HG03280 (cell line): ENCODE results near the gene SUSD5.
"Not testable (repeated sequence)": the region's sequence is repeated elsewhere in the genome, so short reads cannot be mapped to it uniquely, and the experiment has no call there.

ENCODE experiments used
- ATAC-seq: cut with Tn5 transposase; IDR thresholded peaks from one replicate; pipeline ENCODE4 v1.9.1; 2021; ENCODE audit warnings: mild to moderate bottlenecking, moderate library complexity; ENCODE audit not compliant: unreplicated experiment

The SUSD5 gene

DNA sequence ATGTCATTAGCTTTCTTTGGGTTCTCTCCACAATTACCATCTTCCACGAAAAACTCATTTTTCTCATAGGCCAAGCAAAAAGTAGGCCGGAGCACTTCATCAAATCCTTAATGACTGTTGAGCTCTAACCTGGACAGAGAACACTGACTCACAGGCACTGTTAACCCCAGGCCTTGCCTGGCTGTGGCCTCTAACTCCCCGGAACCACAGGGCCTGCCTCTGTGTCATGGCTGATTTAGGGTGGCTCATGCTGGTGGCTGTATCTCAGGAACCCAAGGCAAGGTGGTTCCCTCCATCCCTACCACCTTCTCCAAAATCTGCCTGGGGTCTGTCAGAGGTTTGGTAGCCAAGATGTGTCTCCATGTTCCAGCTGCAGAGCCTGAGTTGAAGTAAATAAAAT is 101.1 kb downstream of the SUSD5 start:
- no peak for ATAC-seq

DNA sequence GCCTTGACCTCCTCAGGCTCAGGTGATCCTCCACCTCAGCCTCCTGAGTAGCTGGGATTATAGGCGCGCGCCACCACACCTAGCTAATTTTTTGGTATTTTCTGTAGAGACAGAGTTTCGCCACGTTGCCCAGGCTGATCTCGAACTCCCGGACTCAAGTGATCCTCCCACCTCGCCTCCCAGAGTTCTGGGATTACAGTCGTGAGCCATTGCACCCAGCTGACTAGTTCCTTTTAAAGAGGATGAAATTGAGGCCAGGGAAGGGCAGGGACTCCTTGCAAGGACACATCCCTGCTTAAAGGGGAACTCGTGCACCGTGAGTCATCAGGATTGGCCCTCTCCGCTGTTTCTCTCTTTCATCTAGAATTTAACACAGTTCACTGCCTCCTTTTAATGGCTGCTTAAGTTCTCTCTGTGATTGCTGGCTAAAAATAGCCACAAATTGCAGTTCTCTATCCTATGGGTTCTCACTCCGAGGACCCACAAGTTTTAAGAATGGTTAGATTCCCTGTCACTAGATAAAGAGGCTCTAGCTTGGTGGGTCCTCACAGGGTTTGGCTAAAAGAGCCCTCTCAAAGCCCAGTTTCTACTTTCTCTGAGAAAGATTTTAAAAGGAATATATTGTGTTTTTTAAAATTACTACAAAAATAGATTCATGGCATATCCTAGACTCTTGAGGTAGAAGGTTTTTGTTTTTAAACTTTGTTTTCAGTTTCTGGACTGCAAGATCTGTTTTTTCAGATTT is 103.4 kb downstream of the SUSD5 start:
- ATAC-seq, result no peak

DNA sequence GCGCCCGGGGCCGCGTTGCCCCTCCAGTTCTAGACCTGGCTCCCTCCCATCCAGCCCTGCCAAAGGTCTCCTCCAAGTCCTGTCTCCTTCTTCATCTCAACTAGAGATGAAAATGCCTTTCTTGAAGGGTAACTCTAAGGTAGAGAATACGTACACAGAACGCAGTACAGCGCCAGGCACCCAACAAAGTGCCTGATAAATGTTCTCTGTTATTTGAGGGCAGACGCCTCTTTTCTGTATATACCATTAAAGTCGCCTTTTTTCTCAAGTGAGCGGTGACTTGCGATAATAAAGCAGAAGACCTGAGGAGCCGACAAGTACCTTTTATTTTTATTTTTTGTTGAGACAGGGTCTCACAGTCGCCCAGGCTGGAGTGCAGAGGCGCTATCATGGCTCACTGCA is 104.0 kb downstream of the SUSD5 start:
- ATAC-seq, result no peak

DNA sequence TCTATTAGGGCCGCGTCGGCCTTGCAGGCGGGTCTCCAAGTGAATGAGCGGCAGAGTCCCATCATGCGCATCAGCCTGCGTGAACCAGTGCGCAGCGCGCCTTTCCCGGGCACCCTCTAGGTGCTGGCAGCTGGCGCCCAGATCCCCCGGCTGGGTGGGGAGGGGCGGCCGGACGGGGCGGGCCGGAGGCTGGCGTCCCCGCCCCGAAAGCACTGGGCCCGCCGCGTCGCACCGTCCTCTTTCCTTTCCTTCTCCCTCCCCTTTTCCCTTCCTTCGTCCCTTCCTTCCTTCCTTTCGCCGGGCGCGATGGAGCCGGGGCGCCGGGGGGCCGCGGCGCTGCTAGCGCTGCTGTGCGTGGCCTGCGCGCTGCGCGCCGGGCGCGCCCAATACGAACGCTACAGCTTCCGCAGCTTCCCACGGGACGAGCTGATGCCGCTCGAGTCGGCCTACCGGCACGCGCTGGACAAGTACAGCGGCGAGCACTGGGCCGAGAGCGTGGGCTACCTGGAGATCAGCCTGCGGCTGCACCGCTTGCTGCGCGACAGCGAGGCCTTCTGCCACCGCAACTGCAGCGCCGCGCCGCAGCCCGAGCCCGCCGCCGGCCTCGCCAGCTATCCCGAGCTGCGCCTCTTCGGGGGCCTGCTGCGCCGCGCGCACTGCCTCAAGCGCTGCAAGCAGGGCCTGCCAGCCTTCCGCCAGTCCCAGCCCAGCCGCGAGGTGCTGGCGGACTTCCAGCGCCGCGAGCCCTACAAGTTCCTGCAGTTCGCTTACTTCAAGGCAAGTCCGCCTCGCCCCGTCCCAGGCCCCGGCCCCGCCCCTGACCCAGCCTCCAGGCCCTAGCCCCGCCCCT is 104.6 kb downstream of the SUSD5 start, which contains the start of gene CRTAP:
TSS of gene CRTAP (plus strand) at position 243 of the 850 bp plus-strand sequence. CDS start at position 307, 64 bp downstream.
- peak; percentile 85 for ATAC-seq

DNA sequence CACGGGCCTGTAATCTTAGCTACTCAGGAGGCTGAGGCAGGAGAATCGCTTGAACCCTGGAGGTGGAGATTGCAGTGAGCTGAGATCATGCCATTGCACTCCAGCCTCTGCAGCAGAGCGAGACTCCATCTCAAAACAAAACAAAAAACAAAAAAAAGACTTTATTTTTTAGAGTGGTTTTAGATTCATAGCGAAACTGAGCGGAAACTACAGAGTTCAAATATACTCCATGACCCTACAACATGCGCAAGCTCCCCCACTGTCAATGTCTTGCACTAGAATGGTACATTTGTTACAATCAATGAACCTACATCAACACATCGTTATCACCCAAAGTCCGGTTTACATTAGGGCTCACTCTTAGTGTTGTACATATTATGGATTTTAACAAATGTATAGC is 107.0 kb downstream of the SUSD5 start:
- peak; percentile 29 for ATAC-seq

DNA sequence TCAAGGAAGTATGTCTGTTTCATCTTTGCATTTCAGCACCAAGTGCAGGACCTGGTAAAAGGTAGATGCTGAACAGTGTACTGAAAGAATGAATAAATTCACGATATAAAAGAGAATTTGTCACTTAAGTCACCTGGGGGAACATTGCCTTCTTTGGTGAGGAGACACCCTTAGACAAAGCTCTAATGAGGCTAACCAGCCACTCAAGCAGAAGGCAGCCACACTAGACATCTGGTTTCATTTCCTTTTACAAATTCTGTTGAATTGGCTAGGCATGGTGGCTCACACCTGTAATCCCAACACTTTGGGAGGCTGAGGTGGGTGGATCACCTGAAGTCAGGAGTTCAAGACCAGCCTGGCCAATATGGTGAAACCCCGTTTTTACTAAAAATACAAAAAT is 111.8 kb downstream of the SUSD5 start:
- not testable (repeated sequence) for ATAC-seq

DNA sequence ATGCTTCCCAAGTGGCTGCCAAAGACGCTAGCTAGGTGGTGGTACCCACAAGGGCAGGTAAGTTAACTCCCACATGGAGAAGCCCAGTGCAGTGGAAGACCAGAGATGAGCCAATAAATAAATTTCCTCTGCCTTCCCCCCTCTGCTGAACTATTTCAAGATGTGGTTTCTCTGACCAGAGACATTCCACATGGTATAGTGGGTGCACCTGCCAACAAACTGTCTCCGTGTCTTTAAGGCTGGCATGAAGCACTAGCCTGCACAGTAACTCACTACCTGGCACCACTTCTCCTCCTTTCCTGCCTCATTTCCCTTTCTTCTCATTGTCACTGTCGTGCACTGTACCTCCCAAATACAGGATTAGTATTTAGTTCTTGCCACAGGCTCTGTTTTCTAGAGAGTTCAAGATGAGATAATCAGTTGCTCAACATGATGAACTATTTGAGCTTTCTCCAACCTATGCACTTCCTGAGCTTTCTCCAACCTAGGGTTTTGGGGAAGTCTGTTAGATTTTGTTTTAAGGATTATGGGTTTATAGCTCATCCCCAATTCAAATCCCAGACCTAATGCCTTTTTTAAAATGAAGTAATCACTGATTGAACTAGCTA is 113.2 kb downstream of the SUSD5 start:
- ATAC-seq, result no peak

DNA sequence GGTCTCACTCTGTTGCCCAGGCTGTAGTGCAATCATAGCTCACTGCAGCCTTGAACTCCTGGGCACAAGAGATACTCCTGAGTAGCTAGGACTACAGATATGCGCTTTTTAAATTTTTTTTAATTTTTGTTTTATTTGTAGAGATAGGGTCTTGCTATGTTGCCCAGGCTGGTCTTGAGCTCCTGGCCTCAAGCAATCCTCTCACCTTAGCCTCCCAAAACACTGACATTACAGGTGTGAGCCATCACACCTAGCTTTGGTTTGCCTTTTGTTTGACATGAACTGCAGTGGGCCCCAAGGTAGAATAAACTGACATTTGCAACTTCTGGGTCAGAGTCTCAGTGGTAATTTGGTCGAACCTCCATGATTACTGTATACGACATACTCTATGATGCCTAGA is 113.8 kb downstream of the SUSD5 start:
- ATAC-seq, result no peak

DNA sequence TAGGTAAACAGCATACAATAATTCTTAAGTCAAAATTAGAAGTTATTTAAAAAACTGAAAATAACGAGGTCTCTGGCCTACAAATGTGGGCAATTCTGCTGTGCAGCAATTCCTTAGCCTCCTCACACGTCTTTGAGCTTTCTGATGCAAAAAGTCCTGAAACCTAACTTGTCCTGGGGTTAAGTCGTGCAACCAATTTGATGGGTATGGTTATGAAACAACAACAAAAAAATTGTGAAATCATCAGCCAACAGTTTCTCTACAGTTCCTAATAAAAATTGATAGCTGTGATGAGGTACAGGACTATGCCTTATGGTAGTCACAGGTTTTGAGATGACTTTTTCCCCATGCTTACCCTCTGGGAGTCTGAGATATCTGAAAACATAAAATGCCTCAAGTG is 115.1 kb downstream of the SUSD5 start:
- no peak for ATAC-seq

DNA sequence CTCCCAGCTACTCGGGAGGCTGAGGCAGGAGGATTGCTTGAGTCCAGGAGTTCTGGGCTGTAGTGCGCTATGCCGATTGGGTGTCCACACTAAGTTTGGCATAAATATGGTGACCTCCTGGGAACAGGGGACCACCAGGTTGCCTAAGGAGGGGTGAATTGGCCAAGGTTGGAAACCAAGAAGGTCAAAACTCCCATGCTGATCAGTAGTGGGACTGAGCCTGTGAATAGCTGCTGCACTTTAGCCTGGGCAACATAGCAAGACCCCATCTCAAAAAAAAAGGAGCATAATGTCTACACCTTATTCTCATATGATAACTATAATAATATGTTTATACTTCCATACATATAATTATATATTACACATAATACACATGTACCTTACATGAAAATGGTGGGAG is 115.6 kb downstream of the SUSD5 start:
- no peak for ATAC-seq

DNA sequence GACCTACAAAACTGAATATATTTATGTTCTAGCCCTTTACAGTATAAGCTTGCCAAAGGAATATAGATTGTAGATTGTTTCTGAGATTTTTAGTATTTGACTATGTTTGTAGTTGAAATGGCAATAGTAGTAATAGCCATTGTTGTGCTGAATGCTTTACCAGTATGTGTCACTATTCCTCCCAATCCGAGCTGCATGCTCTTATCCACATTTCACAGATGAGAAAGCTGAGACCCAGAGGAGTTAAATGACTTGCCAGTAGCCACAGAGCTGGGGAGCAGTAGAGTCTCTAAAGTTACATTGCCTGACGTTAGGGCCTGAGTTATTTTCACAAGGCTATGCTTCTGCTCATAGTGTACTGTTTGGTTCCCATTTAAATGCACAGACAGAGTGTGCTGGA is 118.4 kb downstream of the SUSD5 start:
- ATAC-seq, result no peak
